CD4-positive, alpha-beta T cell treated with Interleukin-17A for 4 hours (primary cell): ENCODE measurements around the gene PPP4R1.
"Not testable (repeated sequence)": the region's sequence is repeated elsewhere in the genome, so short reads cannot be mapped to it uniquely, and the experiment has no call there.

ENCODE experiments used
- DNase-seq: peaks from one replicate; pipeline ENCODE4 v3.0.0-alpha.2; 2020; ENCODE audit warnings: mixed read lengths

PPP4R1 gene

GRCh38 chr18:9627642-9628041 lies 13.3 kb upstream of the PPP4R1 start:
- no peak for DNase-seq

- no peak for DNase-seq
Observed at GRCh38 chr18:9619990-9620389, 5.6 kb upstream of the PPP4R1 start.

GRCh38 chr18:9619545-9619944 lies 5.2 kb upstream of the PPP4R1 start:
- DNase-seq = no peak

- DNase-seq = no peak
Observed at GRCh38 chr18:9619056-9619455, 4.7 kb upstream of the PPP4R1 start.

- no peak for DNase-seq
Observed at GRCh38 chr18:9617006-9617542, 2.7 kb upstream of the PPP4R1 start.

- DNase-seq = no peak
Observed at GRCh38 chr18:9616049-9616448, 1.7 kb upstream of the PPP4R1 start.

GRCh38 chr18:9615280-9615797 lies 980 bp upstream of the PPP4R1 start:
- no peak for DNase-seq

GRCh38 chr18:9613550-9614400 lies 584 bp downstream of the PPP4R1 start:
- peak; percentile 49 for DNase-seq

GRCh38 chr18:9612977-9613376 lies 1.4 kb downstream of the PPP4R1 start:
- DNase-seq = no peak

GRCh38 chr18:9612215-9612830 lies 2.0 kb downstream of the PPP4R1 start:
- DNase-seq = peak; percentile 50

- no peak for DNase-seq
Observed at GRCh38 chr18:9609190-9609589, 5.2 kb downstream of the PPP4R1 start.

- no peak for DNase-seq
Observed at GRCh38 chr18:9608728-9609127, 5.6 kb downstream of the PPP4R1 start.

GRCh38 chr18:9608298-9608697 lies 6.1 kb downstream of the PPP4R1 start:
- no peak for DNase-seq

GRCh38 chr18:9607111-9607510 lies 7.2 kb downstream of the PPP4R1 start:
- not testable (repeated sequence) for DNase-seq

- no peak for DNase-seq
Observed at GRCh38 chr18:9606039-9606438, 8.3 kb downstream of the PPP4R1 start.

- DNase-seq = no peak
Observed at GRCh38 chr18:9604348-9604747, 10.0 kb downstream of the PPP4R1 start.

- no peak for DNase-seq
Observed at GRCh38 chr18:9599328-9599727, 15.0 kb downstream of the PPP4R1 start.

GRCh38 chr18:9597609-9598008 lies 16.8 kb downstream of the PPP4R1 start:
- no peak for DNase-seq

GRCh38 chr18:9596843-9597526 lies 17.4 kb downstream of the PPP4R1 start:
- no peak for DNase-seq

GRCh38 chr18:9596226-9596625 lies 18.1 kb downstream of the PPP4R1 start:
- no peak for DNase-seq

GRCh38 chr18:9594823-9595596 lies 19.3 kb downstream of the PPP4R1 start:
- DNase-seq = no peak

- no peak for DNase-seq
Observed at GRCh38 chr18:9587924-9588323, 26.4 kb downstream of the PPP4R1 start.

GRCh38 chr18:9586814-9587213 lies 27.5 kb downstream of the PPP4R1 start:
- DNase-seq = no peak
